ENCODE measurements around the gene KLHL26. TPM values are rescaled to one million over a fixed set of nuclear protein-coding genes. Genes with fewer than 3 reads are reported as not detected.

Gene KLHL26
- total RNA-seq, 4 donors from 2014 or later = 3.8 to 22.2 (median 6.9) TPM

GRCh38 chr19:18646535-18647370 is 9.9 kb downstream of the KLHL26 start:
- Histone ChIP-seq H3K9me3 (no peaks in the 10 kb centered on the region), H3K27ac (no peak overlapping the region), H3K27me3 (no peaks in the 10 kb centered on the region), H3K4me3 (no peak overlapping the region), H3K36me3 (no peaks in the 10 kb centered on the region), H3K4me1 (peaks cover 0 to 6% of the 10 kb centered on the region in 2 donors)
- DNase-seq = no peak
- no peak for TF ChIP-seq POLR2A (IDR thresholded peaks at IDR 0.05)
- intact Hi-C loops (cut with DNase I; ENCODE audit: low total_unique reads) = no loop called here

- intact Hi-C loops (cut with DNase I; ENCODE audit: low total_unique reads) = no loop called here
- H3K36me3 ChIP-seq = no peaks in the 10 kb centered on the region
Observed at GRCh38 chr19:18647371-18647767, 10.5 kb downstream of the KLHL26 start.

GRCh38 chr19:18647807-18648206 is 11.0 kb downstream of the KLHL26 start:
- intact Hi-C loops (cut with DNase I; ENCODE audit: low total_unique reads) = no loop called here

More at GRCh38 chr19:18647371-18647767, 10.5 kb downstream of the KLHL26 start:
- Histone ChIP-seq H3K27ac (no peak overlapping the region), H3K4me1 (peaks cover 0 to 6% of the 10 kb centered on the region in 2 donors), H3K9me3 (no peaks in the 10 kb centered on the region), H3K4me3 (no peak overlapping the region), H3K27me3 (no peaks in the 10 kb centered on the region)
- DNase-seq = no peak
- TF ChIP-seq CTCF (IDR thresholded peaks at IDR 0.05) (no peak), POLR2A (IDR thresholded peaks at IDR 0.05) (no peak)

GRCh38 chr19:18648973-18649315 is 12.1 kb downstream of the KLHL26 start:
- peaks cover 0 to 6% of the 10 kb centered on the region in 2 donors for H3K4me1 ChIP-seq
- no peak for TF ChIP-seq POLR2A (IDR thresholded peaks at IDR 0.05)
- no peak for TF ChIP-seq CTCF (IDR thresholded peaks at IDR 0.05)
- DNase-seq = peak in 1 of 2 donors; percentile 23
- H3K27ac ChIP-seq = peak overlapping the region; percentile 83
- H3K9me3 ChIP-seq = no peaks in the 10 kb centered on the region
- H3K4me3 ChIP-seq = no peak overlapping the region
- intact Hi-C loops (cut with DNase I; ENCODE audit: low total_unique reads) = no loop called here
- H3K36me3 ChIP-seq = no peaks in the 10 kb centered on the region
- no peaks in the 10 kb centered on the region for H3K27me3 ChIP-seq

More at GRCh38 chr19:18647807-18648206, 11.0 kb downstream of the KLHL26 start:
- H3K36me3 ChIP-seq = no peaks in the 10 kb centered on the region
- H3K27ac ChIP-seq = no peak overlapping the region
- H3K4me3 ChIP-seq = no peak overlapping the region
- H3K27me3 ChIP-seq = no peaks in the 10 kb centered on the region
- no peaks in the 10 kb centered on the region for H3K9me3 ChIP-seq
- peaks cover 0 to 6% of the 10 kb centered on the region in 2 donors for H3K4me1 ChIP-seq
- no peak for DNase-seq
- no peak for TF ChIP-seq CTCF (IDR thresholded peaks at IDR 0.05)
- TF ChIP-seq POLR2A (IDR thresholded peaks at IDR 0.05) = no peak

- Histone ChIP-seq H3K27me3 (no peaks in the 10 kb centered on the region), H3K4me3 (peak overlapping the region in 1 of 2 donors; percentile 15), H3K9me3 (no peaks in the 10 kb centered on the region), H3K27ac (peak overlapping the region; percentile 83), H3K4me1 (peaks cover 0 to 6% of the 10 kb centered on the region in 2 donors), H3K36me3 (no peaks in the 10 kb centered on the region)
- no peak for TF ChIP-seq CTCF (IDR thresholded peaks at IDR 0.05)
- no peak for TF ChIP-seq POLR2A (IDR thresholded peaks at IDR 0.05)
- intact Hi-C loops (cut with DNase I; ENCODE audit: low total_unique reads) = no loop called here
- DNase-seq = peak; percentile 66 to 76
Observed at GRCh38 chr19:18649371-18650020, 12.7 kb downstream of the KLHL26 start.

Data from uterus (tissue), 4 donors.